KOPT-K1 (cell line): ENCODE data around the gene RNU11.
"Not testable (repeated sequence)": the region's sequence is repeated elsewhere in the genome, so short reads cannot be mapped to it uniquely, and the experiment has no call there.

Source experiments
- H3K27ac ChIP-seq: fragments of 200-600 bp; sonication (generic); 2 replicates; pipeline ENCODE4 v1.5.1; 2016; ENCODE audit warnings: antibody characterized with exemption, mild to moderate bottlenecking, low read depth, low read length; ENCODE audit not compliant: poor library complexity, severe bottlenecking
- H3K36me3 ChIP-seq: fragments of 200-600 bp; sonication (generic); 2 replicates; pipeline ENCODE4 v1.5.1; 2017; ENCODE audit warnings: antibody characterized with exemption, mild to moderate bottlenecking, low read length, moderate library complexity; ENCODE audit not compliant: insufficient read depth
- H3K9me3 ChIP-seq: fragments of 200-600 bp; sonication (generic); 2 replicates; pipeline ENCODE4 v1.5.1; 2017; ENCODE audit warnings: antibody characterized with exemption, low read length, mild to moderate bottlenecking; ENCODE audit not compliant: insufficient read depth, poor library complexity, severe bottlenecking

The RNU11 gene

DNA sequence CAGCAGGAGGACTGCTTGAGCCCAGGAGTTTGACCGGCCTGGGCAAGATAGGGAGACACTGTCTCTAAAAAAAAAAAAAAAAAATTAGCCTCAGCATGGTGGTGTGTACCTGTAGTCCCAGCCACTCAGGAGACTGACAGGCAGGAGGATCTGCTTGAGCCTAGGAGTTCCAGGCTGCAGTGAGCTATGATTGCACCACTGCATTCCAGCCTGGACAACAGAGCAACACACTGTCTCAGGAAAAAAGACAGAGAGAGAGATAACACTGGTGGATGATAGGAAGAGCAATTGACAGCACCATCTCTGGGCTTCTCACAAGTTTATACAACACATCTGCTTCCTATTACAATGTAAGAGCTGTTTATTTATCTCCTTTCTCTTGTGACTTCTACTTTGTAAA lies 2.4 kb upstream of the RNU11 start:
- no peak overlapping the region for H3K27ac ChIP-seq
- no peaks in the 10 kb centered on the region for H3K36me3 ChIP-seq
- H3K9me3 ChIP-seq, result no peaks in the 10 kb centered on the region

GRCh38 chr1:28648008-28648473 lies 359 bp upstream of the RNU11 start:
- H3K9me3 ChIP-seq, result no peaks in the 10 kb centered on the region
- no peaks in the 10 kb centered on the region for H3K36me3 ChIP-seq
- peak overlapping the region; percentile 96 for H3K27ac ChIP-seq

- not testable (repeated sequence) for H3K36me3 ChIP-seq, H3K27ac ChIP-seq, H3K9me3 ChIP-seq
Measured at GRCh38 chr1:28653063-28653462, 4.7 kb downstream of the RNU11 start.

DNA sequence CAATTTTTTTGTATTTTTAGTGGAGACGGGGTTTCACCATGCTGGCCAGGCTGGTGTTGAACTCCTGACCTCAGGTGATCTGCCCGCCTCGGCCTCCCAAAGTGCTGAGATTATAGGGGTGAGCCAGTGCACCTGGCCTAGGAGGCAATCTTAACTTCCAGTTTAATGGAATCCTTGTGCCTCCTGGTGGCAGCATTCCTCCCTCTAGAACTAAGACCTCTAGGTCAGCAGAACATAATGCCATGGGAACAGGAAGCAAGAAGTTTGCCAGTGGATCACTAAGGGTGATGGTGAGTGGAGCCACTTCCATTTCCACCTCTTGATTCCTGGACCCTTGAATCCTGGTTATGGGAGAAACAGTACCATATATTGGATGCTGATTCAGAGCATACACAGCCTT lies 5.5 kb downstream of the RNU11 start:
- H3K36me3 ChIP-seq, result not testable (repeated sequence)

DNA sequence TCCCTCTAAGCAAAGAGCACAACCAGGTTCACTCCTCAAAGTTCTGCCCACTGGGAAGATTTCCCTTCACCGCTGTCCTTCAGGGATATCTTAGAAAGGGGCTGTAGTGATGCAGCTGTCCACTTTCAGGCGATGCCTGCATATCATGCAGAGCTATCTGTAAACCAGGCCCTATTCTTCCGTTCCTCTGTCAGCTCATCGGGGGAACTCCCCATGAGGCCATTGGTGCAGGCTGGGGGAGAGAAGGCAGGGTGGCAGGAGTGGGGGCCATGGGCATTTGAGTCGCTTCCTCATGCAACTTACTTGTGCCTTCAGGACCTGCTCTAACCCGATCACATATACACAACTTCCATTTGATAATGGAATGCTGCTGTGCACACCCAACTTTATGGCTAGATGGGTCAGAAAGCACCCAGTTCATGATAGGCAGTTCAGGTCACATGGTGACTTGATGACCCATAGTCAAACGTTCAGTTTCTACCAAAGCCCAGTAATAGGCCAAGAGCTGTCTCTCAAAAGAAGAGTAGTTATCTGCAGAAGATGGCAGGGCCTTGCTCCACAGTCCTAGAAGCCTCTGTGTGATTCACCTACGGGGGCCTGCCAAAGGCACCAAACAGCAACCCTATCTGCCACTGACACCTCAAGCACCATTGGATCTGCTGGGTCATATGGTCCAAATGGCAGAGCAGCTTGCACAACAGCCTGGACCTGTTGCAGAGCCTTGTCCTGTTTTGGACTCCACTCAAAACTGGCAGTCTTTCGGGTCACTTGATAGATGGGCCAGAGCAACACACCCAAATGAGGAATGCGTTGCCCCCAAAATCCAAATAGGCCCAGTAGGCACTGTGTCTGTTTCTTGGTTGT lies 7.3 kb downstream of the RNU11 start:
- H3K9me3 ChIP-seq, H3K36me3 ChIP-seq: not testable (repeated sequence)

More for the DNA sequence above, 5.5 kb downstream of the RNU11 start:
- H3K27ac ChIP-seq, H3K9me3 ChIP-seq: not testable (repeated sequence)

GRCh38 chr1:28656335-28656734 lies 7.9 kb downstream of the RNU11 start:
- H3K27ac ChIP-seq, result no peak overlapping the region
- no peaks in the 10 kb centered on the region for H3K36me3 ChIP-seq
- no peaks in the 10 kb centered on the region for H3K9me3 ChIP-seq

More for the DNA sequence above, 7.3 kb downstream of the RNU11 start:
- H3K27ac ChIP-seq, result not testable (repeated sequence)

DNA sequence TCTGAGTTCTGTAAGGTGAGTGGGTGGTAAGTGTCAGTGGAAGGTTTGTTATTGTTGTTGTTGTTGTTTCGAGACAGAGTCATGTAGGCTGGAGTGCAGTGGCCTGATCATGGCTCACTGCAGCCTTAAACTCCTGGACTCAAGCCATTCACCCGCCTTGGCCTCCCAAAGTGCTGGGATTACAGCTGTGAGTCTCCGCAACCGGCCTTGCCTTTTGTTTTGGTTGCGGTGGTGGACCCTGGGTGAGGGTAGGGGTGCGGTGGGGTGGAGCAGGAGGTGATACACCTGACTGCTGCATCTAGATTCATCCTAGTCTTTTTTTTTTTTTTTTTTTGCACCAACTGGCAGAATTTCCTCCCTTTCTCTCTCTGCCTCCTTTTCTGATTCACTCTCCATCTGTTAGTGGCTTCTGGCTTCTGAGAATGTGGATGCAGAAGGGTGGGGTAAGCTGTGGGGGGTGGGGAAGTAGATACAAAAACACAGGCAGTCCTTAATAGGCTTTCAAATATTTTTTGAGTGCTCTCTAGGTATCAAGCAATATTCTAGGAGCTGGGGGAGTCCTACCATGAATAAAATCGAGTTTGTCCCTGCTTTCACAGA lies 15.6 kb downstream of the RNU11 start:
- H3K27ac ChIP-seq, result no peak overlapping the region
- no peaks in the 10 kb centered on the region for H3K36me3 ChIP-seq
- no peaks in the 10 kb centered on the region for H3K9me3 ChIP-seq

GRCh38 chr1:28666806-28667205 lies 18.4 kb downstream of the RNU11 start:
- H3K27ac ChIP-seq, result no peak overlapping the region
- no peaks in the 10 kb centered on the region for H3K9me3 ChIP-seq
- H3K36me3 ChIP-seq, result no peaks in the 10 kb centered on the region

DNA sequence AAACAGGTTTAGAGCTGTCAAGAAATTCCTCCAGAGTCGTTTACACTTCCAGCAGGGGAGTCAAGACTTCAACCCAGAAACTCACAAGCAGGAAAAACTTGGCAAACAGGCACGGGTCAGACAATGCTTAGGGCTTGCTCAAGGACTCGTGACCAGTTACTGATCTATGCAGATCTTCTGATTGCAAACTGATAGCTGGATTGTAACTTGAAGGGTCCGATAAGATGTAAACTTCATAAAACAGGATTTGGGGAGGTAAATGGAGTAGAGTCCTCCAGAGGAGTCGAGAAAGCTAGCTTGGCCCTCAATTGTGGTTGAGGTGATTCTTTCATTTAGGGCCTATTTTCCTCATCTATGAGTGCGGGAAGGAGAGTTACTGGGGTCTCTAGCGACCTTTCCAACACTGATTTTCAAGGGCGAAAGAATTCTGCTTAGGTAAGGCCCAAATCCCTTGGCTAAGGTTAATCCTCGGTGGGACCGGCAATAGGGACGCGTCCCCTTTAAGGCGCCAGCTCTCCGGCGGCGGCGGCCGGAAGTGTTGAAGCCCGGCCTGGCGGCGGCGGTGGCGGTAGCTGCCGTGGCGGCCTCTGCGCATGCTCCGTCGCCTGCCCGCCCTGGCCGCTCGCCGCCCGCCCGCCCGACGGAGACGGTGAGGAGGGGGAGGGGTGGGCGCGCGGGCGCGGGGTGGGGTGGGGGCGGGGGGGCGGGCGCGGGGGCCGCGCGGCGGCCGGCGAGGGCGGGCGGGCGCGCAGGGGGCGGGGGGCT lies 20.0 kb downstream of the RNU11 start, which contains the start of gene GMEB1:
Gene GMEB1 (plus strand): TSS at position 594 of the 765 bp plus-strand sequence. CDS start 14,829 bp downstream, outside the sequence.
- H3K27ac ChIP-seq, result peak within 1 kb of the TSS; percentile 98
- H3K9me3 ChIP-seq, result no peaks in the 10 kb centered on the region
- H3K36me3 ChIP-seq, result no peaks in the 10 kb centered on the region

DNA sequence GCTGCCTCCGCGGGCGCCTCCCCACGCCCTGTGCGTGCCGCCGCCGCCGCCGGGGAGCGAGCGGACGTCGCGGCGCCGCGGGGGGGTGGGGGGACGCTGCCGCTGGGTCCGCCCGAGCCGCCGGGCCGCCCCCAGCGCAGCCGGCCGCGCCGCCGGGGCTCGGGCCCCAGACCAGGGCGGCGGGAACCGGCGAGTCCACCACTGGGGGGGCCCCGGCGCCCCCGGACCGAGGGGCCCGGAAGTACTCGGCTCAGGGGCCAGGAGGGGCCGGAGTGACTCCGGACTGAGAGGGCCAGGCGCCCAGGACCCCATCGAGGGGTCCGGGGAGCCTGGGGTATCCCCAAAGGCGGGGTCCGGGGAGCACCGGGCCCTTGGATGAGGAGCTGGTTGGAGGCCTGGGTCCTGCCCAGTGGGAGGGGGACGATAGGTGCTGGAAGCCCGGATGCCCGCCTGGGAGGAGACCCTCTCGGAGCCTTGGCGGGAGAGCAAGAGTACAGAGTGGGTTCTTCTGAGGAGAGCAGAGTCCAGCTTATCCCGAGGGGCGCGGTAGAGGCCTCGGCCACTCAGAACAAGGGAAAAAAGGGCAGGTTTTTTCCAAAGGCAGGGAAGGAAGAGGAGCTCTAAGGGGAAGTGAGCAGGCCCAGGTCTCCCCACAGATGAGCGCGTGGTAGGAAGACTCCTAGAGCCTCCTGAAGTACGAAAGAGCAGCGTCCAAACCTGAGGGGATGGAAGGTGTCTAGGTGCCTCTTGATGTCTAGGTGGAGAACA lies 20.7 kb downstream of the RNU11 start:
- Histone ChIP-seq H3K9me3 (no peaks in the 10 kb centered on the region), H3K36me3 (no peaks in the 10 kb centered on the region), H3K27ac (peak overlapping the region; percentile 96)

GRCh38 chr1:28671254-28671780 lies 22.9 kb downstream of the RNU11 start:
- no peaks in the 10 kb centered on the region for H3K36me3 ChIP-seq
- no peak overlapping the region for H3K27ac ChIP-seq
- no peaks in the 10 kb centered on the region for H3K9me3 ChIP-seq

GRCh38 chr1:28672971-28673370 lies 24.6 kb downstream of the RNU11 start:
- H3K27ac ChIP-seq, H3K36me3 ChIP-seq, H3K9me3 ChIP-seq: not testable (repeated sequence)

- no peak overlapping the region for H3K27ac ChIP-seq
Measured at GRCh38 chr1:28675924-28676257, 27.5 kb downstream of the RNU11 start.

DNA sequence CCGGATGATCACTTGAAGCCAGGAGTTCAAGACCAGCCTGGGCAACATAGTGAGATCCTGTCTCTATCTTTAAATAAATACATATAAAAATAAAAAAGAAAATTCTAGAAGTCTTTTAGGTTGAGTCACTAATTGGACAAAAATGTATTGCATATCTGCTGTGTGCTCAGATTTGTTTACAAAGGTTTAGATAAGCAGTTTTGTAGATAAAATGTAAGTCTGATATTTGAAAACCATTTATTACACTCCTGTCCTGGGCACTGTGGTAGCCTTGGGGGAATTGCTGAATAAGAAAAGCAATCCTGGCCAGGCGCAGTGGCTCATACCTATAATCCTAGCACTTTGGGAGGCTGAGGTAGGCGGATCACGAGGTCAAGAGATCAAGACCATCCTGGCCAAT lies 31.8 kb downstream of the RNU11 start:
- no peaks in the 10 kb centered on the region for H3K9me3 ChIP-seq
- peaks cover 15% of the 10 kb centered on the region for H3K36me3 ChIP-seq
- H3K27ac ChIP-seq, result no peak overlapping the region

More at GRCh38 chr1:28675924-28676257, 27.5 kb downstream of the RNU11 start:
- Histone ChIP-seq H3K9me3 (no peaks in the 10 kb centered on the region), H3K36me3 (no peaks in the 10 kb centered on the region)
